Gastrocnemius medialis (tissue), 4 donors: ENCODE data around the gene GATA1. TPM values are rescaled to one million over a fixed set of nuclear protein-coding genes. Genes with fewer than 3 reads are reported as not detected.

ENCODE experiments used
- ATAC-seq, 2 donors: fragments of 150-250 bp; one replicate each; pipeline ENCODE4 v1.9.1; 2016
- DNase-seq, 2 donors: peaks; one replicate each; pipeline ENCODE4 v3.0.0-alpha.2; 2019
- H3K27ac ChIP-seq, 4 donors: fragments of 200-600 bp; sonication (generic); 1 replicate in 1 of 4; 2 replicates in 3 of 4; pipeline ENCODE4 v1.5.1; 2016 to 2018; ENCODE audit warnings: mild to moderate bottlenecking in 2 of 4, moderate library complexity in 1 of 4
- H3K27me3 ChIP-seq, 3 donors: fragments of 200-600 bp; sonication (generic) in 2 of 3; 1 replicate in 1 of 3; 2 replicates in 2 of 3; pipeline versions ENCODE4 v1.5.1 to v1.6.0; 2016 to 2019; ENCODE audit warnings: mild to moderate bottlenecking in 1 of 3, moderate library complexity in 1 of 3
- H3K36me3 ChIP-seq, 2 donors: fragments of 200-600 bp; sonication (generic) in 1 of 2; one replicate each; pipeline ENCODE4 v1.5.1; 2017 to 2018
- H3K4me1 ChIP-seq, 2 donors: fragments of 200-600 bp; sonication (generic) in 1 of 2; one replicate each; pipeline ENCODE4 v1.5.1; 2016 to 2017; ENCODE audit warnings: mild to moderate bottlenecking in 2 of 2
- H3K4me3 ChIP-seq, 4 donors: fragments of 200-600 bp; sonication (generic) in 3 of 4; 1 replicate in 1 of 4; 2 replicates in 3 of 4; pipeline ENCODE4 v1.5.1; 2016 to 2019; ENCODE audit warnings: mild to moderate bottlenecking in 2 of 4
- H3K9me3 ChIP-seq, 3 donors: fragments of 200-600 bp; sonication (generic) in 2 of 3; 1 replicate in 1 of 3; 2 replicates in 2 of 3; pipeline ENCODE4 v1.5.1; 2016 to 2019
- POLR2A ChIP-seq, 2 donors: fragments of 450-650 bp; IDR thresholded peaks; one replicate each; pipeline ENCODE4 v1.6.1; 2017; ENCODE audit warnings: antibody characterized with exemption in 2 of 2, mild to moderate bottlenecking in 2 of 2, moderate library complexity in 2 of 2
- in situ Hi-C, 4 donors: fragments of 200-750 bp; cut with MboI; loops; one replicate each; pipeline versions ENCODE4 v1.15.0 to v1.8.0; 2017; ENCODE audit warnings: low sequenced_read_pairs in 4 of 4
- intact Hi-C: fragments of 100-400 bp; cut with DNase I; formaldehyde crosslinking; loops from one replicate; pipeline ENCODE4 v1.15.1; 2023; ENCODE audit warnings: low total_unique reads
- total RNA-seq, 4 donors: library from RNA; depleted of rRNA; stranded (reverse); fragments of >200 nt; gene quantifications; one replicate each; pipeline versions ENCODE4 v1.1.0 to v1.2.3, GENCODE V29; 2016
- TF ChIP-seq, protein P1 (sequence below), 5 experiments: fragments of 450-650 bp in 3 of 5; fragments of 200-600 bp in 2 of 5; sonication (generic) in 2 of 5; IDR thresholded peaks in 4 of 5; conservative IDR thresholded peaks in 1 of 5; 1 replicate in 4 of 5; 2 replicates in 1 of 5; pipeline ENCODE4 v1.5.1; 2016 to 2019; ENCODE audit warnings: antibody characterized with exemption in 5 of 5, mild to moderate bottlenecking in 3 of 5, moderate library complexity in 3 of 5

GATA1 gene
- total RNA-seq, 4 donors from 2014 or later = not detected

DNA sequence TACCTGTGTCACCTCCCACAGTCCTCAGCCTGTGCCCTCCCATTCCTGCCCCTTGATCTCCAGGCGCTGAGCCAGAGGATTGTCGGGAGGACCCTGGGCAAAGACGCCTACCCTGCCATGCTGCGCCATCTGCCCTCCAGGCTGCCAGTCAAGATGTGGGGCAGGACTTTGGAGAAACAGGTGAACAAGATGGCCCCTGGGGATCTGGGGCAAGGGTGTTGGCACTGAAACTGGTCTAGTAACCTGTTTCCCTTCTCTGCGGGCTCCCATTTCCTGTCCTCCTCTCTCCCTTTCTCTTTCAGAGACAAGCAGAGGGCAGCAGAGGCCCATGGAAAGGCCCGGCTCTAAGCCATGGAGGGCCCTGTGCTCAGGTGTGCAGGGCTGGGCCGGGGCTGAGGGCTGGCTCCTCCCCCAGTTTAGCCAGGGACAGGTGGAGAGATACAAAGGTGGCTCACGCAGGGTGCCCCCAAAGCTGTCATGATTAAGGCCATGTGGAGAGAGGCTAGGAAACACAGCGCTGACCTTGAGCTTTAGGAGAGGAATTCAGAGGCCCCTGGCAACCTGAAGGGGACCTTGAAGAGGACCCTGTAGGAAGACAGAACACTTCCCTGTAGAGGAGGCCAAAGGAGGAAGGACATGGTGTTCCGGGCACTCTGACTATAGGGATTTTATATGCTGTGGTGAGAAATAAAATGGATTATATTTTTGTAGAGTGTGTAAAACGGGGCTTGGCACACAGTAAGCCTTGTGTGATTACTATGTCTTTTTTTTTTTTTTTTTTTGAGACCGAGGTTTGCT lies 24.5 kb upstream of the GATA1 start, which contains the start of gene GLOD5:
TSS of gene GLOD5 (plus strand) at position 74 of the 798 bp plus-strand sequence. CDS start at position 118, 44 bp downstream.
- no peaks in the 10 kb centered on the region for H3K36me3 ChIP-seq
- H3K27me3 ChIP-seq = peaks cover 0 to 9% (median 0%) of the 10 kb centered on the region in 3 donors
- H3K4me3 ChIP-seq = no peak within 1 kb of the TSS
- ATAC-seq (no peak), DNase-seq (no peak)
- no peaks in the 10 kb centered on the region for H3K4me1 ChIP-seq
- in situ Hi-C loops (loop anchor here in 1 of 4 donors (10.0 kb wide), 1 partner anchor 57 kb away; no protein-coding TSS in a partner anchor), intact Hi-C loops (no loop called here)
- no peak within 1 kb of the TSS for H3K27ac ChIP-seq
- no peaks in the 10 kb centered on the region for H3K9me3 ChIP-seq
- TF ChIP-seq, protein P1, sequence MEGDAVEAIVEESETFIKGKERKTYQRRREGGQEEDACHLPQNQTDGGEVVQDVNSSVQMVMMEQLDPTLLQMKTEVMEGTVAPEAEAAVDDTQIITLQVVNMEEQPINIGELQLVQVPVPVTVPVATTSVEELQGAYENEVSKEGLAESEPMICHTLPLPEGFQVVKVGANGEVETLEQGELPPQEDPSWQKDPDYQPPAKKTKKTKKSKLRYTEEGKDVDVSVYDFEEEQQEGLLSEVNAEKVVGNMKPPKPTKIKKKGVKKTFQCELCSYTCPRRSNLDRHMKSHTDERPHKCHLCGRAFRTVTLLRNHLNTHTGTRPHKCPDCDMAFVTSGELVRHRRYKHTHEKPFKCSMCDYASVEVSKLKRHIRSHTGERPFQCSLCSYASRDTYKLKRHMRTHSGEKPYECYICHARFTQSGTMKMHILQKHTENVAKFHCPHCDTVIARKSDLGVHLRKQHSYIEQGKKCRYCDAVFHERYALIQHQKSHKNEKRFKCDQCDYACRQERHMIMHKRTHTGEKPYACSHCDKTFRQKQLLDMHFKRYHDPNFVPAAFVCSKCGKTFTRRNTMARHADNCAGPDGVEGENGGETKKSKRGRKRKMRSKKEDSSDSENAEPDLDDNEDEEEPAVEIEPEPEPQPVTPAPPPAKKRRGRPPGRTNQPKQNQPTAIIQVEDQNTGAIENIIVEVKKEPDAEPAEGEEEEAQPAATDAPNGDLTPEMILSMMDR (IDR thresholded peaks at IDR 0.05 in 4 of 5, conservative IDR thresholded peaks at IDR 0.05 in 1 of 5) = no peak
- no peak for TF ChIP-seq POLR2A (IDR thresholded peaks at IDR 0.05)

DNA sequence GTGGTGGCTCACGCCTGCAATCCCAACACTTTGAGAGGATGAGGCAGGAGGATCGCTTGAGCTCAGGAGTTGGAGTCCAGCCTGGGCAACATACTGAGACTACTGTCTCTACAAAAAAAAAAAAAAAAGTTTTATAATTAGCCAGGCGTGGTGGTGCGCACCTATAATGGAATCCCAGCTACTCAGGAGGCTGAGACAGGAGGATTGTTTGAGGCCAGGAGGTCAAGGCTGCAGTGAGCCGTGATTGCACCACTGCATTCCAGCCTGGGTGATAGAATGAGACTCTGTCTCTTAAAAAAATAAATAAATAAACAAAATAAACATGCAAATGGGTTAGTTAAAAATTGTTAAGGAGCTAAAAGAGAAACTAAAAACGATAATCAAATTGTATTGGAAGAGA lies 17.2 kb upstream of the GATA1 start:
- no peak for ATAC-seq
- TF ChIP-seq POLR2A (IDR thresholded peaks at IDR 0.05) = no peak
- TF ChIP-seq, protein P1 (IDR thresholded peaks at IDR 0.05 in 4 of 5, conservative IDR thresholded peaks at IDR 0.05 in 1 of 5) = no peak
- Histone ChIP-seq H3K27ac (no peak overlapping the region), H3K4me1 (no peaks in the 10 kb centered on the region), H3K27me3 (peaks cover 0 to 5% (median 0%) of the 10 kb centered on the region in 3 donors), H3K9me3 (no peaks in the 10 kb centered on the region), H3K36me3 (no peaks in the 10 kb centered on the region), H3K4me3 (no peak overlapping the region)
- in situ Hi-C loops (loop anchor here in 1 of 4 donors (10.0 kb wide), 1 partner anchor 64 kb away; no protein-coding TSS in a partner anchor), intact Hi-C loops (no loop called here)
- DNase-seq = no peak

DNA sequence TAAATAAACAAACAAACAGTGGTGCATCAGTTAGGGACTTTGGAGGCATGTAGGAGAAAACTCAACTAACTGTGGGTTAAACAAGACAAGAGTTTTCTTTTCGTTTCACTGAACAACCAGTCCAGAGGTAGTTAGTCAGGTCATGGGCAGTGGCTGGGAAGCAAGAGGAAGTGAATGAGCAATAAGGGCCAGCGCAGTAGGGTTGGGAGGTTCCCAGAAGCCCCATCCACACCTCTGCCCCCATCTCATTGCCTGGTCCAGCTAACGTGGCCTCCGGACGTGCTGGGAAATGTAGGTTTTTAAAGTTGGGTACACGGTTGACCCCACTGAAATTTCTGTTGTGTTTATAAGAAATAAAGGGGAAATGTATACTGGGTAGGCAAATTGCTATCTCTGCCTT lies 16.1 kb upstream of the GATA1 start:
- Histone ChIP-seq H3K27ac (no peak overlapping the region), H3K4me1 (no peaks in the 10 kb centered on the region), H3K36me3 (no peaks in the 10 kb centered on the region), H3K9me3 (no peaks in the 10 kb centered on the region), H3K4me3 (no peak overlapping the region), H3K27me3 (no peaks in the 10 kb centered on the region)
- intact Hi-C loops = no loop called here
- DNase-seq (no peak), ATAC-seq (no peak)
- TF ChIP-seq, protein P1 (IDR thresholded peaks at IDR 0.05 in 4 of 5, conservative IDR thresholded peaks at IDR 0.05 in 1 of 5) = no peak
- no peak for TF ChIP-seq POLR2A (IDR thresholded peaks at IDR 0.05)
- in situ Hi-C loops = no loop called here

DNA sequence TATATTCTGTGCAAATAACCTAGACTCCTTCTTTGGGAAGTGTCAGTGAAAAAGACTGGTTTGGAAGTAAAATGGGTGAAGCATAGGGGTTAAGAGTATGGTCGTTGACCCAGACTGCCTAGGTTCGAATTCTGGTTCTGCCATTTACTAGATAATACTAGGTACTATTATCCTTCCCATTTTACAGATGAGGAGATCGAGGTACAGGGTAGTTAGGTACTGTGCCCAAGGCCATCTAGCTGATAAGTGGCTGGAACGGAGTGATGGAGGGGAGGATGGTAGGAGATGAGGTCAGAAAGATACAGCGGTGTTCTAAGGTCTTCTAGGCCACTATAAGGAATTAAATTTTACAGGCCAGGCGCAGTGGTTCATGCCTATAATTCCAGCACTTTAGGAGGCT lies 13.8 kb upstream of the GATA1 start:
- DNase-seq (no peak), ATAC-seq (no peak)
- Histone ChIP-seq H3K4me3 (no peak overlapping the region), H3K27me3 (no peaks in the 10 kb centered on the region), H3K36me3 (no peaks in the 10 kb centered on the region), H3K27ac (no peak overlapping the region), H3K9me3 (no peaks in the 10 kb centered on the region), H3K4me1 (no peaks in the 10 kb centered on the region)
- in situ Hi-C loops = no loop called here
- intact Hi-C loops = no loop called here
- TF ChIP-seq, protein P1 (IDR thresholded peaks at IDR 0.05 in 4 of 5, conservative IDR thresholded peaks at IDR 0.05 in 1 of 5) = no peak
- TF ChIP-seq POLR2A (IDR thresholded peaks at IDR 0.05) = no peak
